Hepatic stellate cell (primary cell): ENCODE measurements around the gene CTAGE4.
"Not testable (repeated sequence)": the region's sequence is repeated elsewhere in the genome, so short reads cannot be mapped to it uniquely, and the experiment has no call there.

Source experiments
- DNase-seq: peaks from one replicate; pipeline ENCODE4 v3.0.0; 2011; ENCODE audit warnings: low spot score

The CTAGE4 gene

GRCh38 chr7:144183166-144183565 lies at the start of gene CTAGE4:
Gene CTAGE4 (plus strand): TSS chr7:144183466. CDS start chr7:144183504, 38 bp downstream.
- not testable (repeated sequence) for DNase-seq

- DNase-seq: no peak
Observed at GRCh38 chr7:144134116-144134515, 49.1 kb upstream of the CTAGE4 start.

GRCh38 chr7:144137501-144137900 lies 45.8 kb upstream of the CTAGE4 start:
- no peak for DNase-seq

- DNase-seq: no peak
Observed at GRCh38 chr7:144142187-144142586, 41.1 kb upstream of the CTAGE4 start.

GRCh38 chr7:144144426-144144825 lies 38.8 kb upstream of the CTAGE4 start:
- no peak for DNase-seq

- DNase-seq: no peak
Observed at GRCh38 chr7:144148224-144148827, 34.9 kb upstream of the CTAGE4 start.

GRCh38 chr7:144158861-144159260 lies 24.4 kb upstream of the CTAGE4 start:
- DNase-seq: no peak

- no peak for DNase-seq
Observed at GRCh38 chr7:144164784-144165183, 18.5 kb upstream of the CTAGE4 start.

- not testable (repeated sequence) for DNase-seq
Observed at GRCh38 chr7:144171594-144172350, 11.5 kb upstream of the CTAGE4 start.

GRCh38 chr7:144174613-144175012 lies 8.7 kb upstream of the CTAGE4 start:
- no peak for DNase-seq

GRCh38 chr7:144178380-144179164 lies 4.7 kb upstream of the CTAGE4 start:
- DNase-seq: not testable (repeated sequence)

- DNase-seq: not testable (repeated sequence)
Observed at GRCh38 chr7:144179165-144179479, 4.1 kb upstream of the CTAGE4 start.

GRCh38 chr7:144187848-144188247 lies 4.6 kb downstream of the CTAGE4 start:
- not testable (repeated sequence) for DNase-seq

GRCh38 chr7:144188578-144189171 lies 5.4 kb downstream of the CTAGE4 start:
- DNase-seq: not testable (repeated sequence)

GRCh38 chr7:144193782-144194181 lies 10.5 kb downstream of the CTAGE4 start:
- not testable (repeated sequence) for DNase-seq

GRCh38 chr7:144194453-144194852 lies 11.2 kb downstream of the CTAGE4 start:
- not testable (repeated sequence) for DNase-seq

GRCh38 chr7:144195212-144195872 lies 12.1 kb downstream of the CTAGE4 start, which contains the start of gene ARHGEF35:
Gene ARHGEF35 (minus strand): TSS chr7:144195833. CDS start chr7:144188383, 7,450 bp downstream.
- not testable (repeated sequence) for DNase-seq

GRCh38 chr7:144198934-144199333 lies 15.7 kb downstream of the CTAGE4 start:
- DNase-seq: not testable (repeated sequence)

- DNase-seq: not testable (repeated sequence)
Observed at GRCh38 chr7:144201978-144202377, 18.7 kb downstream of the CTAGE4 start.

- DNase-seq: not testable (repeated sequence)
Observed at GRCh38 chr7:144203086-144203485, 19.8 kb downstream of the CTAGE4 start.

GRCh38 chr7:144205306-144205705 lies 22.0 kb downstream of the CTAGE4 start:
- not testable (repeated sequence) for DNase-seq

- not testable (repeated sequence) for DNase-seq
Observed at GRCh38 chr7:144217200-144217599, 33.9 kb downstream of the CTAGE4 start.
